Esophagus mucosa (tissue), 1 donor: Measurements from ENCODE around the gene RCAN3. TPM values are rescaled to one million over a fixed set of nuclear protein-coding genes. Genes with fewer than 3 reads are reported as not detected.
A peak's percentile ranks its signal among the peaks of the same experiment; 100 is the strongest.

Experiments used
- ATAC-seq: fragments of 200-7000 bp; cut with Tn5 transposase; one replicate; pipeline ENCODE4 v1.9.1; 2020
- total RNA-seq: library from RNA; stranded (reverse); gene quantifications from one replicate; pipeline ENCODE4 v1.2.4, GENCODE V29; 2023
- donor health status: DM: yes; HTN: yes; CAD: no.

The RCAN3 gene
- total RNA-seq, 1 donor from 2014 or later = 21.5 TPM

GRCh38 chr1:24586119-24586518 lies 83.5 kb downstream of the RCAN3 start:
- ATAC-seq = no peak

GRCh38 chr1:24586970-24587820 lies 84.6 kb downstream of the RCAN3 start:
- peak; percentile 75 for ATAC-seq

GRCh38 chr1:24588573-24588972 lies 85.9 kb downstream of the RCAN3 start:
- no peak for ATAC-seq

- ATAC-seq = no peak
Measured at GRCh38 chr1:24589200-24589599, 86.6 kb downstream of the RCAN3 start.

Other genes starting within 250 kb of the RCAN3 start
- 177 TPM for gene GRHL3, start 183.5 kb upstream of the RCAN3 start, total RNA-seq
- gene STPG1, start 89.1 kb upstream of the RCAN3 start, total RNA-seq = 8.0 TPM
- 21.3 TPM for gene NIPAL3, start 87.0 kb upstream of the RCAN3 start, total RNA-seq
- 0.16 TPM for gene NCMAP, start 53.3 kb downstream of the RCAN3 start, total RNA-seq
- gene SRRM1, start 140.5 kb downstream of the RCAN3 start, total RNA-seq = 81.3 TPM
- gene CLIC4, start 242.6 kb downstream of the RCAN3 start, total RNA-seq = 56.8 TPM